Panc1 (cell line): Measurements from ENCODE around the gene AFG3L2. TPM values are rescaled to one million over a fixed set of nuclear protein-coding genes. Genes with fewer than 3 reads are reported as not detected.

Source experiments
- ATAC-seq: fragments of 200-7000 bp; cut with Tn5 transposase; 2 replicates; pipeline ENCODE4 v1.9.1; 2020; ENCODE audit warnings: mild to moderate bottlenecking, moderate library complexity
- BruUV-seq: library from RNA; stranded (reverse); fragments of 400-500 nt; replicated peaks from 2 replicates; lab custom pipeline; 2021; lab: Mats Ljungman, UMichigan
- CTCF ChIA-PET: fragments of 300-600 bp; sonication (Branson Sonifier 250); formaldehyde crosslinking; loops from one replicate; lab custom pipeline; 2022; ENCODE audit warnings: antibody characterized with exemption; lab: Charles Lee
- POLR2A ChIA-PET: fragments of 300-600 bp; sonication (Branson Sonifier 250); formaldehyde crosslinking; loops from one replicate; lab custom pipeline; 2022; ENCODE audit warnings: antibody characterized with exemption; lab: Charles Lee
- DNase-seq: peaks from one replicate; pipeline ENCODE4 v3.0.0-alpha.2; 2010; ENCODE audit warnings: low read depth, low spot score
- H3K27ac ChIP-seq: 2 replicates; pipeline ENCODE4 v1.5.1; 2011; ENCODE audit warnings: mild to moderate bottlenecking, low read length, inconsistent platforms
- H3K27me3 ChIP-seq: fragments of 200-500 bp; sonication (Bioruptor generic); 2 replicates; pipeline ENCODE4 v1.6.0; 2014; ENCODE audit warnings: low read length, inconsistent platforms; ENCODE audit not compliant: control insufficient read depth, insufficient read depth
- H3K36me3 ChIP-seq: fragments of 200-500 bp; sonication (Bioruptor generic); 2 replicates; pipeline ENCODE4 v1.5.1; 2014; ENCODE audit warnings: inconsistent platforms, mild to moderate bottlenecking, low read length, moderate library complexity; ENCODE audit not compliant: control insufficient read depth, insufficient read depth
- H3K4me1 ChIP-seq: 2 replicates; pipeline ENCODE4 v1.5.1; 2011; ENCODE audit warnings: inconsistent platforms, mild to moderate bottlenecking, low read length, moderate library complexity; ENCODE audit not compliant: control insufficient read depth, insufficient read depth
- H3K4me3 ChIP-seq, 2 experiments: 2 replicates each; pipeline ENCODE4 v1.5.1; 2011 to 2012; ENCODE audit warnings: low read depth in 2 of 2, low read length in 2 of 2, mild to moderate bottlenecking in 2 of 2, inconsistent platforms in 1 of 2, moderate library complexity in 1 of 2
- H3K9me3 ChIP-seq: fragments of 200-500 bp; sonication (Bioruptor generic); 2 replicates; pipeline ENCODE4 v1.5.1; 2014; ENCODE audit warnings: low read depth, mild to moderate bottlenecking, inconsistent platforms, low read length, moderate library complexity; ENCODE audit not compliant: control insufficient read depth, insufficient read depth
- CTCF ChIP-seq: fragments of 450-650 bp; IDR thresholded peaks from 2 replicates; pipeline ENCODE4 v1.5.1; 2017; ENCODE audit warnings: mild to moderate bottlenecking
- POLR2AphosphoS5 ChIP-seq: IDR thresholded peaks from 2 replicates; pipeline ENCODE4 v1.6.1; 2012; ENCODE audit warnings: mild to moderate bottlenecking, low read depth, low read length, moderate library complexity
- SIN3A ChIP-seq: IDR thresholded peaks from 2 replicates; pipeline ENCODE4 v1.6.1; 2012; ENCODE audit warnings: low read depth, mild to moderate bottlenecking, low read length, moderate library complexity, borderline replicate concordance; ENCODE audit not compliant: insufficient read depth
- TCF7L2 ChIP-seq: IDR thresholded peaks from 2 replicates; pipeline ENCODE4 v1.6.1; 2011; ENCODE audit warnings: mild to moderate bottlenecking, low read depth, low read length, inconsistent platforms
- in situ Hi-C: cut with HindIII; loops from 2 replicates; pipeline ENCODE4 v1.10.0; 2016; ENCODE audit warnings: low sequenced_read_pairs, low pct_unique_long_range_greater_than_20kb
- intact Hi-C: fragments of 100-400 bp; cut with micrococcal nuclease; formaldehyde crosslinking; loops from one replicate; pipeline ENCODE4 v1.10.0; 2022; ENCODE audit not compliant: unreplicated experiment
- total RNA-seq: library from RNA; stranded (reverse); gene quantifications from one replicate; pipeline ENCODE4 v1.2.1, GENCODE V29; 2021; ENCODE audit not compliant: unreplicated experiment
- TF ChIP-seq, protein P1 (sequence below), 2 experiments: IDR thresholded peaks; 2 replicates each; pipeline ENCODE4 v1.6.1; 2011 to 2012; ENCODE audit warnings: low read depth in 2 of 2, control low read depth in 1 of 2, low read length in 1 of 2, mild to moderate bottlenecking in 1 of 2, moderate library complexity in 1 of 2; ENCODE audit not compliant: insufficient read depth in 1 of 2

The AFG3L2 gene
- total RNA-seq, 1 experiment from 2014 or later = 58.0 TPM

DNA sequence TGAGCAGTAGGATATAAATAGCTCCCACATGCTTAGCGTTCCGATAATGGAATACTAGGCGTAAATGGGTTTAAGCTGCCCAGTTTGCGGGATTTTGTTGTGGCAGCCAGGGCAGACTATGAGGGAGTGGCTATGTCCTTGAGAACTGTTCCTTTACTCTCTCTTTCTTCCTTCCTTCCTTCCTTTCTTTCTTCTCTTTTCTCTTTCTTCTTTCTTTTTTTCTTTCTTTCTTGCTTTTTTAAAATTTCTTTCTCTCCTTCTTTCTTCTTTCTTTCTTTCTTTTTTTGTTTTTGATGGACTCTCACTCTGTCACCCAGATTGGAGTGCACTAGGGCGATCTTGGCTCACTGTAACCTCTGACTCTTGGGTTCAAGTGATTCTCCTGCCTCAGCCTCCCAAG is 21.6 kb upstream of the AFG3L2 start:
- H3K27me3 ChIP-seq = no peaks in the 10 kb centered on the region
- no peak overlapping the region for H3K27ac ChIP-seq
- in situ Hi-C loops = no loop called here
- H3K9me3 ChIP-seq = no peaks in the 10 kb centered on the region
- ATAC-seq (no peak), DNase-seq (no peak)
- CTCF ChIA-PET = no interaction called here
- TF ChIP-seq CTCF = no peak
- TF ChIP-seq SIN3A = no peak
- no peak for TF ChIP-seq POLR2AphosphoS5
- no peak for TF ChIP-seq TCF7L2
- TF ChIP-seq, protein P1, sequence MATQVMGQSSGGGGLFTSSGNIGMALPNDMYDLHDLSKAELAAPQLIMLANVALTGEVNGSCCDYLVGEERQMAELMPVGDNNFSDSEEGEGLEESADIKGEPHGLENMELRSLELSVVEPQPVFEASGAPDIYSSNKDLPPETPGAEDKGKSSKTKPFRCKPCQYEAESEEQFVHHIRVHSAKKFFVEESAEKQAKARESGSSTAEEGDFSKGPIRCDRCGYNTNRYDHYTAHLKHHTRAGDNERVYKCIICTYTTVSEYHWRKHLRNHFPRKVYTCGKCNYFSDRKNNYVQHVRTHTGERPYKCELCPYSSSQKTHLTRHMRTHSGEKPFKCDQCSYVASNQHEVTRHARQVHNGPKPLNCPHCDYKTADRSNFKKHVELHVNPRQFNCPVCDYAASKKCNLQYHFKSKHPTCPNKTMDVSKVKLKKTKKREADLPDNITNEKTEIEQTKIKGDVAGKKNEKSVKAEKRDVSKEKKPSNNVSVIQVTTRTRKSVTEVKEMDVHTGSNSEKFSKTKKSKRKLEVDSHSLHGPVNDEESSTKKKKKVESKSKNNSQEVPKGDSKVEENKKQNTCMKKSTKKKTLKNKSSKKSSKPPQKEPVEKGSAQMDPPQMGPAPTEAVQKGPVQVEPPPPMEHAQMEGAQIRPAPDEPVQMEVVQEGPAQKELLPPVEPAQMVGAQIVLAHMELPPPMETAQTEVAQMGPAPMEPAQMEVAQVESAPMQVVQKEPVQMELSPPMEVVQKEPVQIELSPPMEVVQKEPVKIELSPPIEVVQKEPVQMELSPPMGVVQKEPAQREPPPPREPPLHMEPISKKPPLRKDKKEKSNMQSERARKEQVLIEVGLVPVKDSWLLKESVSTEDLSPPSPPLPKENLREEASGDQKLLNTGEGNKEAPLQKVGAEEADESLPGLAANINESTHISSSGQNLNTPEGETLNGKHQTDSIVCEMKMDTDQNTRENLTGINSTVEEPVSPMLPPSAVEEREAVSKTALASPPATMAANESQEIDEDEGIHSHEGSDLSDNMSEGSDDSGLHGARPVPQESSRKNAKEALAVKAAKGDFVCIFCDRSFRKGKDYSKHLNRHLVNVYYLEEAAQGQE (IDR thresholded peaks at IDR 0.05; ENCODE audit: insufficient read depth in 1 of 2, low read depth in 2 of 2, low read length in 1 of 2) = no peak
- no peak overlapping the region for H3K4me3 ChIP-seq
- no TSS peak for BruUV-seq
- POLR2A ChIA-PET = no interaction called here
- H3K4me1 ChIP-seq = peaks cover 4% of the 10 kb centered on the region
- H3K36me3 ChIP-seq = no peaks in the 10 kb centered on the region
- intact Hi-C loops = no loop called here

GRCh38 chr18:12397793-12398192 is 20.8 kb upstream of the AFG3L2 start:
- ATAC-seq (no peak), DNase-seq (no peak)
- in situ Hi-C loops = no loop called here
- TF ChIP-seq TCF7L2 = no peak
- no peak for TF ChIP-seq POLR2AphosphoS5
- no peak for TF ChIP-seq CTCF
- TF ChIP-seq, protein P1 (IDR thresholded peaks at IDR 0.05; ENCODE audit: insufficient read depth in 1 of 2, low read depth in 2 of 2, low read length in 1 of 2) = no peak
- TF ChIP-seq SIN3A = no peak
- Histone ChIP-seq H3K36me3 (no peaks in the 10 kb centered on the region), H3K9me3 (no peaks in the 10 kb centered on the region), H3K27ac (no peak overlapping the region), H3K4me3 (no peak overlapping the region), H3K4me1 (no peaks in the 10 kb centered on the region; the same call in 1 of the 2 replicates), H3K27me3 (no peaks in the 10 kb centered on the region)
- no TSS peak for BruUV-seq
- POLR2A ChIA-PET = no interaction called here
- intact Hi-C loops = no loop called here
- CTCF ChIA-PET = no interaction called here
